ENCODE results near the gene STARD3.

STARD3 gene

DNA sequence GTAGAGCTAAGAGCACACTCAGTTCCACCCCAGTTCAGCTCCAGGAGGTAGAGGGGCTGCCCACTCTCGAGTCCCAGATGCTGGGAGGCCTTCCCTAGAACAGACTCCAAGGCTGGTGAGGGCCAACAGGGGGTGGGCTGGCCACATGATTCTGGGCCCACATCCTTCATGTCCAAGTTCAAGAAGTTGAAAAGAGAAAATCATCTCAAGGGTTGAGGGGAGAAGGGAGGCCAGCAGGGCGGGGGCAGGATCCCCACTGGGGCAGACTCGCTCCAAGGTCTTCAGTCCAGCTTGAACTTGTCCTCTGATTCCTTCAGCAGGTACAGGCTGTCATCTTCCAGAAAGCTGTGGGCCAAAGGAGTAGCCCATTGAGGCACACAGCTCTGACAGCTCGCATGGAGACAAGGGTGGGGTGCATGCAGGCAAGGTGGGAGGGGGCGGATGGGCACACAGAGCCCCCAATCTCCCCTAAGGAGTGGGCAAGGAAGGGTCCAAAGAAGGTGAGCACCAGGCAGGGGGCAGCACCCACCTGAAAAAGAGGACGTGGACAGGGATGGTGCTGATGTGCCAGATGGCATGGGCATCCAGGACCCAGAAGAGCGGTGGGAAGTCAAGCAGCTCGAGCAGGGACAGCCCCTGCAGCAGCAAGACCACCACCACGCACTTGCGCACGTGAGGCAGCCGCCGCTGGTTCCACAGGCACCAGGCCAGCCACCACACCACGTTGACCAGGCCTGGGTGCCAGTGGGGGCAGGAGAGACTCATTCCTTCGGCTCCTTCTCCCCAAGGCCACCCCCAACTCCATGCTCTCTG lies 35.8 kb downstream of the STARD3 start:
- no peak overlapping the region for H3K4me3 Mint-ChIP-seq

DNA sequence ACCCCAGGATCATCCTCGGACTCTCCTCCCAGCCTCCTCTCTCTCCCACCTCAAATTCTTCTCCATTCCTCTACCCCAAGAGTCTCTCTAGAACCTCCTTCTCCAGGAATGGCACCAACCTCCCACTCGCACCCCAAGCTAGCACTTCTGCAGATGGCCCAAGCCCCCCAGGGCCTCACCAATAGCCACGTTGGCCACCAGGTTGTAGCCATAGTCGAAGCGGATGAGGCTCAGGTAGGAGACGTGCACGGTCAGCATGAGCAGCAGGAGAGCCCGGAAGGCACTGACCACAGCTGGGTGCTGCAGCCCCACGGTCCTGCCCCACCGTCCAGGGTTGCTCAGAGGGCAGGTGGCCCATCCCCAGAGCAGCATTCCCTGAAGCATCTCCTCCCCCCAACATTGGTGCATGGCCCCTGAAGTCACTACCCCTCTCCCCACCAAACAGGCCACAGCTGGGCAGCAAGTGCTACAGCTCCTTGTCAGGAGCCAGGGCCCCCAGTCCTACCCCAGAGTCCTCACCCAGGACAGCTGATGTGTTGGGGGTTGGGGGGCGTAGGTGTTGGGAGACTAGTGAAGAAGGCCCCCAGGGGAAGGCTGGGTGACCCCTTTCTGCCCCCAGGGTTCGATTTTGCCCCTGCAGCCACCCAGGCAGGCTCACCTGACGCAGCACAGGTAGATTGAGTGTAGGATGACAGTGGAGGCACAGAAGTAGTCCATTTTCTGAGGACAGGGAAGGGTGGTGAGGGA lies 36.6 kb downstream of the STARD3 start:
- TF ChIP-seq, protein P1, sequence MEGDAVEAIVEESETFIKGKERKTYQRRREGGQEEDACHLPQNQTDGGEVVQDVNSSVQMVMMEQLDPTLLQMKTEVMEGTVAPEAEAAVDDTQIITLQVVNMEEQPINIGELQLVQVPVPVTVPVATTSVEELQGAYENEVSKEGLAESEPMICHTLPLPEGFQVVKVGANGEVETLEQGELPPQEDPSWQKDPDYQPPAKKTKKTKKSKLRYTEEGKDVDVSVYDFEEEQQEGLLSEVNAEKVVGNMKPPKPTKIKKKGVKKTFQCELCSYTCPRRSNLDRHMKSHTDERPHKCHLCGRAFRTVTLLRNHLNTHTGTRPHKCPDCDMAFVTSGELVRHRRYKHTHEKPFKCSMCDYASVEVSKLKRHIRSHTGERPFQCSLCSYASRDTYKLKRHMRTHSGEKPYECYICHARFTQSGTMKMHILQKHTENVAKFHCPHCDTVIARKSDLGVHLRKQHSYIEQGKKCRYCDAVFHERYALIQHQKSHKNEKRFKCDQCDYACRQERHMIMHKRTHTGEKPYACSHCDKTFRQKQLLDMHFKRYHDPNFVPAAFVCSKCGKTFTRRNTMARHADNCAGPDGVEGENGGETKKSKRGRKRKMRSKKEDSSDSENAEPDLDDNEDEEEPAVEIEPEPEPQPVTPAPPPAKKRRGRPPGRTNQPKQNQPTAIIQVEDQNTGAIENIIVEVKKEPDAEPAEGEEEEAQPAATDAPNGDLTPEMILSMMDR (IDR thresholded peaks at IDR 0.05) = no peak
- no peak for DNase-seq
- Mint-ChIP-seq H3K27me3 (ENCODE audit: low read depth, poor library complexity) (peaks cover 20% of the 10 kb centered on the region), H3K9me3 (no peaks in the 10 kb centered on the region), H3K27ac (no peak overlapping the region), H3K4me1 (peaks cover 37% of the 10 kb centered on the region), H3K4me3 (no peak overlapping the region), H3K36me3 (ENCODE audit: low read depth) (no peaks in the 10 kb centered on the region)

More for the DNA sequence above, 35.8 kb downstream of the STARD3 start:
- H3K27ac Mint-ChIP-seq = no peak overlapping the region
- no peaks in the 10 kb centered on the region for H3K36me3 Mint-ChIP-seq (ENCODE audit: low read depth)
- no peaks in the 10 kb centered on the region for H3K9me3 Mint-ChIP-seq
- peaks cover 28% of the 10 kb centered on the region for H3K27me3 Mint-ChIP-seq (ENCODE audit: low read depth, poor library complexity)
- DNase-seq = no peak
- H3K4me1 Mint-ChIP-seq = peaks cover 32% of the 10 kb centered on the region
- TF ChIP-seq, protein P1 (IDR thresholded peaks at IDR 0.05) = no peak

DNA sequence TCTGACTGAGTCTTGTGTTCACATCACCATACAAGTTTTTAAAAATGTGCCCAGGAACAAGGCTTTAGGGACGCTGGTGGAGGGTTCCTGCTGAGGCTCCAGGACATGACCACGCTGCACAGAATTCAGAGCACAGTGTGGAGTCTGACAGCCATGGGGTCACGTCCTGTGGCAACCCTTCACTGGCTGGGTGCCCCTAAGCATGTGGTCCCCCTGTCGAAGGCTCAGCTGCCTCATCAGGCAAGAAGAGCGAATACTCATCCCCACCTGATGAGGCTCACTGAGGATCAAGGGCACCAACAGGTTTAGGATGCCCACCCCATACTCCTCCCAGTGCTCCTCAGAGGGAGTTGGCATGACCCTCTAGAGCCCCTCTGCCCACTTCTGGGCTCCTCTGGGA lies 37.2 kb downstream of the STARD3 start:
- Mint-ChIP-seq H3K4me3 (no peak overlapping the region), H3K27me3 (ENCODE audit: low read depth, poor library complexity) (peaks cover 13% of the 10 kb centered on the region), H3K9me3 (no peaks in the 10 kb centered on the region), H3K27ac (no peak overlapping the region), H3K36me3 (ENCODE audit: low read depth) (no peaks in the 10 kb centered on the region), H3K4me1 (peaks cover 38% of the 10 kb centered on the region)
- TF ChIP-seq, protein P1 (IDR thresholded peaks at IDR 0.05) = no peak
- DNase-seq = no peak

DNA sequence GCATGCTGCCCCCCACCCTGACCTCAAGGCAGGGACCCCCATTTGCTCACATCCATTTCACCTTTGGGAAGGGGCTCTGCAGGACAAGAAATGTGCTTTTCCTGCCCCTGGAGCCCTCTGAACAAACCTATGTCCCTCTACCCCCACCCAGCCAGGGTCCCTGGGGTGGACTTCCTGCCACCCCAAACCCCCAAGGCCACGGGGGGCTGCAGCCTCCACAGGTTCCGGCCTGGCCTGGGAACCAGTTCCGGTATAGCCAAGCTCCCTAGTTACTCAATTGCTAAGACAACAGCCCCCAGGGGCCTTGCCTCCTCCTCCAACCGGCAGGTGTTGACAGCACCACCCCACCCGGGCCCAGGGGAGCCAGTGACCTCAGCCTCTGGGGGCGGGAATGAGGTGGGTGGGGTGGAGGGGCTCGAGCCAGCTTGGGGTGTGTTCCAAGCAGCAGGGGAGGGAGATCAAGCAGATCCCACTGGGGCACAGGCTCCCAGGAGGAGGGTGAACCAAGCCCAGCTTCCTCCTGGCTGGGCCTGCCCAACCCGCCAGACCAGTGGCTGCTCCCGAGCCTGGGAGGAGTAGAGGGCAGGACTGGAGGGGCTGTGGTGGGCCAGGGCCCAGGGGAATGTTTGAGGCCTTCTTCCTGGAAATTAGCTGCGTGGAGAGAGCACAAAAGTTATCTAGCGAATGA lies 37.9 kb downstream of the STARD3 start:
- no peak overlapping the region for H3K4me3 Mint-ChIP-seq
- no peaks in the 10 kb centered on the region for H3K36me3 Mint-ChIP-seq (ENCODE audit: low read depth)
- DNase-seq = no peak
- H3K27ac Mint-ChIP-seq = peak overlapping the region; percentile 87
- TF ChIP-seq, protein P1 (IDR thresholded peaks at IDR 0.05) = no peak
- peaks cover 7% of the 10 kb centered on the region for H3K27me3 Mint-ChIP-seq (ENCODE audit: low read depth, poor library complexity)
- no peaks in the 10 kb centered on the region for H3K9me3 Mint-ChIP-seq
- peaks cover 34% of the 10 kb centered on the region for H3K4me1 Mint-ChIP-seq

DNA sequence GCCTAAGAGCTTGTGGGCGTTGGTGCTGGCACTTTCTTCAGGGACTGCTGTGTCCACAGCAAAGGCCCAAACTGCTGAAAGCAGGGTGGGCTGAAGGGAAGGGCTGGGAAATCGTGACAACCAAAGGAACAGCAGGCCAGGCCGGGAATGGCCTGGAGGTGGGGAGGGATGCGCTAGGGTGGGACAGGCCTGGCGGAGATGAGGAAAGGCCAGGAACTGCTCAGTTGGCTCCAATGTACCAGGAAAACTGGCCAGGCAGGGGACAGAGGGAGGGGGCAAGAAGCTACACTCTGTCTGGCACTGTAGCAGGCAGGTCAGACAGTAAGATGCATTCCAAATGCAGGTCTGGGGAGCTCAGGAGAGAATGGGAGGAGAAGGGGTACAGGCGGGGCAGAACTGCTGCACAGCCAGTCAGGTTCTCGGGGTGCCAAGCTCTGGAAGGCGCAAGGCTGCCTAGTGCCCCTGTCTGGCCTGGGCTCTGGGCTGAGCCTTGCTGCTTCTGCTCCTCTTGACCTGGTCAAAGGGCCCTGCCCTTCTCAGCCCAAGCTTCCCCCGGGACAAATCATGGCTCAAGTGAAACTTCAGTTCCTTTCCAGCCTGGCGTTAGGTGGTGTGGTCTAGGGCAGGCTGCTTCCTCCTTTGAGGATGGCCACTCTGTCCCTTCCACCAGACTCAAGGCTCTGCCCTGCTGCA lies 38.6 kb downstream of the STARD3 start:
- H3K27me3 Mint-ChIP-seq (ENCODE audit: low read depth, poor library complexity) = peaks cover 2% of the 10 kb centered on the region
- no peaks in the 10 kb centered on the region for H3K9me3 Mint-ChIP-seq
- H3K4me3 Mint-ChIP-seq = no peak overlapping the region
- TF ChIP-seq, protein P1 (IDR thresholded peaks at IDR 0.05) = no peak
- peak overlapping the region; percentile 87 for H3K27ac Mint-ChIP-seq
- DNase-seq = no peak
- H3K4me1 Mint-ChIP-seq = peaks cover 34% of the 10 kb centered on the region
- no peaks in the 10 kb centered on the region for H3K36me3 Mint-ChIP-seq (ENCODE audit: low read depth)
